Progenitor cell of endocrine pancreas (in vitro differentiated cells): Measurements from ENCODE around the gene NRDC. TPM values are rescaled to one million over a fixed set of nuclear protein-coding genes. Genes with fewer than 3 reads are reported as not detected.

ENCODE experiments used
- DNase-seq: peaks from one replicate; pipeline ENCODE4 v3.0.0; 2021; ENCODE audit warnings: low spot score; ENCODE audit not compliant: unreplicated experiment
- H3K27ac Mint-ChIP-seq: 2 replicates; pipeline ENCODE4 v1.8.0; 2021; ENCODE audit warnings: mild to moderate bottlenecking, moderate library complexity, mixed read lengths
- H3K27me3 Mint-ChIP-seq: 2 replicates; pipeline ENCODE4 v1.8.0; 2021; ENCODE audit warnings: mixed read lengths
- H3K36me3 Mint-ChIP-seq: 2 replicates; pipeline ENCODE4 v1.8.0; 2022; ENCODE audit warnings: mixed read lengths; ENCODE audit not compliant: insufficient read depth
- H3K4me1 Mint-ChIP-seq: 2 replicates; pipeline ENCODE4 v1.8.0; 2021; ENCODE audit warnings: low read depth, mixed read lengths
- H3K4me3 Mint-ChIP-seq: 2 replicates; pipeline ENCODE4 v1.8.0; 2021; ENCODE audit warnings: low read depth, mild to moderate bottlenecking, moderate library complexity, mixed read lengths
- H3K9me3 Mint-ChIP-seq: 2 replicates; pipeline ENCODE4 v1.8.0; 2021; ENCODE audit warnings: low read depth, mixed read lengths
- CTCF ChIP-seq: fragments of 200-600 bp; sonication (generic); IDR thresholded peaks from one replicate; pipeline ENCODE4 v1.5.0; 2021; ENCODE audit warnings: antibody characterized with exemption, mild to moderate bottlenecking; ENCODE audit not compliant: unreplicated experiment
- total RNA-seq: library from RNA; stranded (reverse); gene quantifications from 2 replicates; pipeline ENCODE4 v1.2.1, GENCODE V29; 2021

The NRDC gene
- total RNA-seq, 1 donor from 2014 or later = 200 TPM

GRCh38 chr1:51859333-51859732, 19.2 kb downstream of the NRDC start:
- no peak overlapping the region for H3K27ac Mint-ChIP-seq

GRCh38 chr1:51858892-51859291, 19.6 kb downstream of the NRDC start:
- Mint-ChIP-seq H3K36me3 (peaks cover 1% of the 10 kb centered on the region), H3K4me1 (no peaks in the 10 kb centered on the region), H3K4me3 (no peak overlapping the region), H3K9me3 (no peaks in the 10 kb centered on the region), H3K27ac (no peak overlapping the region), H3K27me3 (no peaks in the 10 kb centered on the region)
- DNase-seq = no peak
- no peak for TF ChIP-seq CTCF

More at GRCh38 chr1:51859333-51859732, 19.2 kb downstream of the NRDC start:
- Mint-ChIP-seq H3K27me3 (no peaks in the 10 kb centered on the region), H3K4me3 (no peak overlapping the region), H3K9me3 (no peaks in the 10 kb centered on the region), H3K4me1 (no peaks in the 10 kb centered on the region), H3K36me3 (peaks cover 1% of the 10 kb centered on the region)
- no peak for TF ChIP-seq CTCF
- no peak for DNase-seq

GRCh38 chr1:51856745-51857144, 21.8 kb downstream of the NRDC start:
- H3K4me1 Mint-ChIP-seq = peaks cover 3% of the 10 kb centered on the region
- no peak overlapping the region for H3K4me3 Mint-ChIP-seq
- DNase-seq = no peak
- H3K9me3 Mint-ChIP-seq = no peaks in the 10 kb centered on the region
- H3K36me3 Mint-ChIP-seq = peaks cover 1% of the 10 kb centered on the region
- no peaks in the 10 kb centered on the region for H3K27me3 Mint-ChIP-seq
- H3K27ac Mint-ChIP-seq = no peak overlapping the region
- no peak for TF ChIP-seq CTCF

DNA sequence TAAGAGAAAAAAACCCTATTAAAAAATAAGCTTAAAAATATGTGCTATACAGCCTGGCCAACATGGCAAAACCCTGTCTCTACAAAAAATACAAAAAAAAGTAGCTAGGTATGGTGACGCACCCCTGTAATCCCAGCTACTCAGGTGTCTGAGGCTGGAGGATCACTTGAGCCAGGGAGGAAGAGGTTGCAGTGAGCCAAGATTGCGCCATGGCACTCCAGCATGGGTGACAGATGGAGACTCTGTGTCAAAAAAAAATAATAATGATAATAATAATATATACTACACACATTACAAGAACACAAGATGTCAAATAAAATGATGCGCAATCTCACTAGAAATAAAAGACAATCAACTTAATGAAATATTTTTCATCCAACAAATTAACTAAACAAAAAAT, 22.9 kb downstream of the NRDC start:
- no peak for DNase-seq
- TF ChIP-seq CTCF = no peak
- Mint-ChIP-seq H3K9me3 (no peaks in the 10 kb centered on the region), H3K27ac (no peak overlapping the region), H3K36me3 (no peaks in the 10 kb centered on the region), H3K4me3 (no peak overlapping the region), H3K27me3 (no peaks in the 10 kb centered on the region), H3K4me1 (peaks cover 6% of the 10 kb centered on the region)

DNA sequence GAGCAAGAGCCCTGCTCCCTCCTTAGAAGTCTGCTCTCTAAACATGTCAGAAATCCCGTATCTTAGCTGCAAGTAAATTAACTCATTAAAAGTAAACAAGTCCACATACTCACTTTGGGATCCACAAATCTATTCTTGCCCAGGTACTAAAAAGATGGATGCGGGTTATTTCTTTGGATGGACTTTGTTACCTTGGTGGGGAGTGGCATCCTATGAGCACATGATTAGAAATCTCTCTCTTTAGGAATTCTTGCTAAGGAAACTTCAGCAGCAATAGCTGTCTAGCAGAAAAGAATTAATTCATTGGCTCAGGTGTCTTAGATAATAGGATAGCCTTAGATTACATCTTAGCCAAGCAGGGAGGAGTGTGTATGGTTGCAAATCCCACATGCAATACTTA, 25.2 kb downstream of the NRDC start:
- Mint-ChIP-seq H3K4me1 (peaks cover 10% of the 10 kb centered on the region), H3K27me3 (no peaks in the 10 kb centered on the region), H3K9me3 (no peaks in the 10 kb centered on the region), H3K27ac (no peak overlapping the region), H3K36me3 (peaks cover 4% of the 10 kb centered on the region), H3K4me3 (no peak overlapping the region)
- no peak for TF ChIP-seq CTCF
- DNase-seq = no peak
